HUES6 (cell line): ENCODE measurements around the gene DROSHA.
"Not testable (repeated sequence)": the region's sequence is repeated elsewhere in the genome, so short reads cannot be mapped to it uniquely, and the experiment has no call there.

Experiments used
- H3K27ac ChIP-seq: 2 replicates; pipeline ENCODE4 v1.7.0; 2013; ENCODE audit warnings: low read depth, mild to moderate bottlenecking, low read length, inconsistent platforms
- H3K27me3 ChIP-seq: 2 replicates; pipeline ENCODE4 v1.6.1; 2013; ENCODE audit warnings: low read length; ENCODE audit not compliant: control insufficient read depth, insufficient read depth
- H3K36me3 ChIP-seq: 2 replicates; pipeline ENCODE4 v1.6.1; 2013; ENCODE audit warnings: low read length; ENCODE audit not compliant: control insufficient read depth, insufficient read depth
- H3K4me1 ChIP-seq: 2 replicates; pipeline ENCODE4 v1.6.1; 2013; ENCODE audit warnings: low read length; ENCODE audit not compliant: control insufficient read depth, insufficient read depth
- H3K4me3 ChIP-seq: 2 replicates; pipeline ENCODE4 v1.5.1; 2013; ENCODE audit warnings: low read depth, low read length
- H3K9ac ChIP-seq: one replicate; pipeline ENCODE4 v1.6.1; 2013; ENCODE audit warnings: mild to moderate bottlenecking, low read length
- H3K9me3 ChIP-seq: 2 replicates; pipeline ENCODE4 v1.6.1; 2013; ENCODE audit warnings: low read depth, low read length; ENCODE audit not compliant: control insufficient read depth, insufficient read depth

The DROSHA gene

DNA sequence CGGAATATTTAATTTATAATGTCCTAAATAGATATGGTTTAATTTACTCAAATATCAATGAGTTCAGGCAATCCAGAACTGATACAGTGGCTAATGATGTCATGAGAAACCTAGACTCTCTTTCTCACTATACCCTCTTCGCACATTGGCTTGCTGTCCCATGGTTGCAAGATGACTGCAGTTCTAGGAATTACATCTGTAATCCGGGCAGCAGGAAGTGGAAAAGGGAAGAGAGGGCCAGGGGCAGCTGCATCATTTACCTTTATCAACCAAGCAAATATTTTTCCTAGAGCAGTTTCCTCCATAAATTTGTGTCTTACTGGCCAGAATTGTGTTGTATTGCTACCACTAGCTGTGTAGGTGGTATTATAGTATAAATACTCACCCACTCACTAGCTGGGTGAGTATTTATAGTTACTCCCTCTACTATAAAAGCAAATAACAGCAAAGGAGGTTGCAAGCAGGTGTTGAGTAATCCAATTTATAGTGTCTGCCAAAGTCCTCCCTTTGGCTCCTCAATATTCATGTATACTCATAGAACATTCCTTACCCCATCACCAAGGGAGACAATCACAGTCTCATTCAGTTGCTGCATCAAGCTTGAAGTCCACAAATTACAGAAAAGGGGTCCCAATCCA is 168.8 kb downstream of the DROSHA start:
- Histone ChIP-seq H3K27me3 (no peaks in the 10 kb centered on the region), H3K9ac (no peak overlapping the region), H3K4me1 (peaks cover 11% of the 10 kb centered on the region), H3K4me3 (no peak overlapping the region), H3K27ac (0 out of 2 replicates have a peak overlapping the region, but pooled peaks have one; percentile 70), H3K9me3 (no peaks in the 10 kb centered on the region), H3K36me3 (no peaks in the 10 kb centered on the region)

DNA sequence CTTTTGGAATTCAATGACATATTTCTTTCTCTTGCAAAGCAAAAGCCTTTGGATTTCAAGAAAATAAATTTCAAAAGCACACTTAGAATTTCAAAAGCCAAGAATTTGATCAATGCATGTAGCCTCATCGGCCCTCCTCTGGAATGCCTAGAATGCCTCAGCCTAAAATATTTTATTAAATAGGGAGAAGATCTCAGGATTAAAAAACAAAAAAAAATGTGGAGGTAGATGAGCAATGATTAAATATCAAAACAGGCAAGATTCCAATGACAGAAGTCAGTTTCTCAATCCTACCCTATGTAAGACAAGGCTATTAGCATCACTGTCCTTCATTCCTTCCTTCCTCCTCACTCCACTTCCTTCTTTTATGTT is 169.4 kb downstream of the DROSHA start:
- peaks cover 11% of the 10 kb centered on the region for H3K4me1 ChIP-seq
- no peaks in the 10 kb centered on the region for H3K27me3 ChIP-seq
- no peaks in the 10 kb centered on the region for H3K9me3 ChIP-seq
- no peak overlapping the region for H3K4me3 ChIP-seq
- no peaks in the 10 kb centered on the region for H3K36me3 ChIP-seq
- H3K9ac ChIP-seq, result no peak overlapping the region
- H3K27ac ChIP-seq, result peak overlapping the region; percentile 70

DNA sequence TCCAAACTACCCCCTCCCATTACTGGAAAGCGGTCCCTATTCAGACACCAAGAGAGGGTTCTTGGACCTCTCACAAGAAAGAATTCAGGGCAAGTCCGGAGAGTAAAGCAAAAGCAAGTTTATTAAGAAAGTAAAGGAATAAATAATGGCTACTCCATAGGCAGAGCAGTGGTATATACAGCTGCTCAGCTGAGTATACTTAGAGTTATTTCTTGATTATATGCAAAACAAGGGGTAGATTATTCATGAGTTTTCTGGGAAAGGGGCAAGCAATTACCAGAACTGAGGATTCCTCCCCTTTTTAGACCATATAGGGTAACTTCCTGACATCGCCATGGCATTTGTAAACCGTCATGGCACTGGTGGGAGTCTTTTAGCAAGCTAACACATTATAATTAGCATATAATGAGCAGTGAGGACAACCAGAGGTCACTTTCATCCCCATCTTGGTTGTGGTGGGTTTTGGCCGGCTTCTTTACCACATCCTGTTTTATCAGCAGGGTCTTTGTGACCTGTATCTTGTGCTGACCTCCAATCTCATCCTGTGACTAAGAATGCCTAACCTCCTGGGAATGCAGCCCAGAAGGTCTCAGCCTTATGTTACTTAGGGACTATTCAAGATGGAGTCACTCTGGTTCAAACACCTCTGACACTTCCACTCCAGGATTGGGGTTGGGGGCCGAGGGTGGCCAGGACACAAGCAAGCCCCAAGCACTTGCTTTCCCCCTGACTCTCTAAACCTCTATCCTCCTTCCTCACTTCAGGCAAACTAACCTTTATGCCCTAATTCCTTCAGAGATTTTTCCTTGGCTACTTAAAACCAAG is 170.0 kb downstream of the DROSHA start:
- H3K27me3 ChIP-seq, H3K9ac ChIP-seq, H3K9me3 ChIP-seq, H3K36me3 ChIP-seq, H3K4me3 ChIP-seq: not testable (repeated sequence)
- Histone ChIP-seq H3K27ac (peak overlapping the region; percentile 70), H3K4me1 (peaks cover 11% of the 10 kb centered on the region)

DNA sequence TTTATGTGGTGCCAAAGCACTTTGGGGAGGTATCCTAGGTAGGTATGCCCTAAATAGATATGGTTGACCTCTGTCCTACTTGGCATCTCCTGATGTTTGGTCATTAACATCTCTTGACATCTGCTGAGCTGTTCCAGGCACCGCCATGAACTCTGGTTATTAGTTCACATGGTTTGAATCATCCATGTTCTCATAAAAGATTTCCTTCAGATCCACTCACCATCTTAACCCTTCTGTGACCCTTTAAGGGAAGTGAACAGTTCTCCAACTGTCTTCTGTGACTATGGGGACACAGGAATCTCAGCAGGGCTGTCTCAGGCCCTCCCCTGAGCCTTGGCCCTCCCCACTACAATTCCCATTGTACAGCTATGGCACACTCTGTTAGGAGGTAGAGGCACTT is 170.7 kb downstream of the DROSHA start:
- no peak overlapping the region for H3K9ac ChIP-seq
- no peaks in the 10 kb centered on the region for H3K27me3 ChIP-seq
- peaks cover 11% of the 10 kb centered on the region for H3K4me1 ChIP-seq
- H3K4me3 ChIP-seq, result no peak overlapping the region
- no peak overlapping the region for H3K27ac ChIP-seq
- H3K9me3 ChIP-seq, result no peaks in the 10 kb centered on the region
- no peaks in the 10 kb centered on the region for H3K36me3 ChIP-seq

DNA sequence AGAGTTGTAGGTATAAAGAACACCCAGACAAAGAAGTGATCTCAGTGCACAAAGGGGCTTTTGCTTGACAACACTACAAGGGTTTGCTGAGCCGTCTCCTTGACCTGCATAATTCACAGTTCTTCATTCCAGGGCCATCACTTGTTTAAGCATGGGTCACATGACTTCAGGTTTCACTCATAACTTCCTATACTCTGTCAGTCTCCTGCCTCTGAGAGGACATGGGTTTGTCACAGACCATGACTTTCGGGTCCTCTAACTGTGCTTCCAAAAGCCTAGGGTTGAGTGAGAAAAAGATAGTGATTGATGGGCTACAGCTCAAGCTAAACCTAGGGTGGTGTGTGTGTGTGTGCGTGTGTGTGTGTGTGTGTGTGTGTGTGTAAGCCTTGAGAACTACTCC is 172.1 kb downstream of the DROSHA start:
- Histone ChIP-seq H3K9me3 (peaks cover 4% of the 10 kb centered on the region; the same call in 1 of the 2 replicates), H3K36me3 (no peaks in the 10 kb centered on the region), H3K9ac (no peak overlapping the region), H3K27ac (no peak overlapping the region), H3K4me1 (peaks cover 11% of the 10 kb centered on the region), H3K4me3 (no peak overlapping the region), H3K27me3 (no peaks in the 10 kb centered on the region)

DNA sequence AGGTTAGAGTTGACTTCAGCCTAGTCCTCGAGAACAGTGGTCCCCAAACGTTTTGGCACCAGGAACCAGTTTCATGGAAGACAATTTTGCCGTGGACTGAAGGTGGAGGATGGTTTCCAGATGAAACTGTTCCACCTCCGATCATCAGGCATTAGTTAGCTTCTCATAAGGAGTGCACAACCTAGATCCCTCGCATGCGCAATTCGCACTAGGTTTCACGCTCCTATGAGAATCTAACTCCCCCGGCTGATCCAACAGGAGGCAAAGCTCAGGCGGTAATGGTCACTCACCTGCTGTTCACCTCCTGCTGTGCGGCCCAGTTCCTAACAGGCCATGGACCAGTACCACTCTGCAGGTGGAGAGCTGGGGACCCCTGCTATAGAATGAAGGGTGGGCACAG is 174.9 kb downstream of the DROSHA start:
- Histone ChIP-seq H3K27ac (no peak overlapping the region), H3K4me3 (no peak overlapping the region), H3K27me3 (no peaks in the 10 kb centered on the region), H3K4me1 (peaks cover 3% of the 10 kb centered on the region; the same call in 1 of the 2 replicates), H3K9me3 (peaks cover 4% of the 10 kb centered on the region; the same call in 1 of the 2 replicates), H3K36me3 (no peaks in the 10 kb centered on the region), H3K9ac (no peak overlapping the region)

DNA sequence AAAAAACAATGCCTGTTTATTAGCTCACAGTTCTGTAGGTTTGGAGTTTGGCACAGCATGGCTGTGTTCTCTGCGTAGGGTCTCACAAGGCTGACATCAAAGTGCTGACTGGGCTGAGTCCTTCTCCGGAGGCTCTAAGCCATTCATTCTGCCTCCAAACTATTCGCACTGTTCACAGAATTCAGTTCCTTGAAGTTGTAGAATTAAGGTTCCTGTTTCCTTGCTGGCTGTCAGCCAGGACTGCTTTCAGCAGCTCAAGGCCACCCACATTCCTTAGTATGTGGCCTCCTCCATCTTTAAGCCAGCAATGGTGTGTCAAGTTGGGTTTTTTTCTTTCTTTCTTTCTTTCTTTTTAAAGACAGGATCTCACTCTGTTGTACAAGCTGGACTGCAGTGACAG is 176.6 kb downstream of the DROSHA start:
- Histone ChIP-seq H3K27me3 (no peaks in the 10 kb centered on the region), H3K9me3 (peaks cover 4% of the 10 kb centered on the region; the same call in 1 of the 2 replicates), H3K36me3 (no peaks in the 10 kb centered on the region), H3K9ac (no peak overlapping the region), H3K4me3 (no peak overlapping the region), H3K27ac (no peak overlapping the region), H3K4me1 (no peaks in the 10 kb centered on the region)
